A673 (cell line): ENCODE data around the gene ACOD1.

Source experiments
- CTCF ChIP-seq: fragments of 300-800, 200-600 bp; sonication (generic); conservative IDR thresholded peaks from 2 replicates; pipeline ENCODE4 v1.5.1; 2017; ENCODE audit warnings: low read depth, mild to moderate bottlenecking, antibody characterized with exemption, low read length, moderate library complexity, mixed read lengths
- EZH2 ChIP-seq: fragments of 200-600 bp; sonication (generic); IDR thresholded peaks from 2 replicates; pipeline ENCODE4 v1.6.1; 2017; ENCODE audit warnings: borderline replicate concordance, low read depth, mild to moderate bottlenecking, mixed read lengths, antibody characterized with exemption, low read length; ENCODE audit not compliant: poor library complexity, severe bottlenecking

- TF ChIP-seq CTCF (no peak), EZH2 (no peak)
Observed at GRCh38 chr13:76913898-76914297, 34.4 kb upstream of the ACOD1 start.
